PC-9 (cell line): ENCODE results near the gene TRIM39. TPM values are rescaled to one million over a fixed set of nuclear protein-coding genes. Genes with fewer than 3 reads are reported as not detected.

Experiments used
- BruUV-seq: library from RNA; stranded (reverse); fragments of 400-500 nt; replicated peaks from 2 replicates; lab custom pipeline; 2021; lab: Mats Ljungman, UMichigan
- CTCF ChIA-PET: fragments of 300-600 bp; sonication (Branson Sonifier 250); formaldehyde crosslinking; loops from one replicate; lab custom pipeline; 2022; ENCODE audit warnings: antibody characterized with exemption; lab: Charles Lee
- POLR2A ChIA-PET: fragments of 300-600 bp; sonication (Branson Sonifier 250); formaldehyde crosslinking; loops from one replicate; lab custom pipeline; 2022; ENCODE audit warnings: antibody characterized with exemption; ENCODE audit not compliant: unreplicated experiment; lab: Charles Lee
- DNase-seq, 2 experiments: peaks; one replicate each; pipeline versions ENCODE4 v3.0.0 to v3.0.0-alpha.2; 2015 to 2022; ENCODE audit warnings: mixed read lengths in 1 of 2
- H2AFZ ChIP-seq: fragments of 200-600 bp; sonication (generic); 2 replicates; pipeline ENCODE4 v1.8.1; 2017; ENCODE audit warnings: antibody characterized with exemption
- H3F3A ChIP-seq: fragments of 200-600 bp; sonication (generic); 2 replicates; pipeline ENCODE4 v1.8.1; 2017; ENCODE audit warnings: antibody characterized with exemption, mild to moderate bottlenecking, low read depth; ENCODE audit not compliant: insufficient read depth
- H3K27ac ChIP-seq: fragments of 200-600 bp; sonication (generic); 2 replicates; pipeline ENCODE4 v1.6.1; 2016; ENCODE audit warnings: mixed run types
- H3K27me3 ChIP-seq: fragments of 200-600 bp; sonication (generic); 2 replicates; pipeline ENCODE4 v1.6.1; 2016; ENCODE audit warnings: low read depth, mixed run types; ENCODE audit not compliant: insufficient read depth
- H3K36me3 ChIP-seq: fragments of 200-600 bp; sonication (generic); 2 replicates; pipeline ENCODE4 v1.6.1; 2016; ENCODE audit warnings: low read depth, mixed run types
- H3K4me1 ChIP-seq: fragments of 200-600 bp; sonication (generic); replicated peaks from 2 replicates; pipeline ENCODE4 v1.6.1; 2016; ENCODE audit warnings: mixed run types; ENCODE audit not compliant: insufficient read depth
- H3K4me2 ChIP-seq: fragments of 200-600 bp; sonication (generic); 2 replicates; pipeline ENCODE4 v1.6.1; 2017; ENCODE audit warnings: mixed run types
- H3K4me3 ChIP-seq: fragments of 200-600 bp; sonication (generic); 2 replicates; pipeline ENCODE4 v1.6.1; 2016; ENCODE audit warnings: mixed run types
- H3K79me2 ChIP-seq: fragments of 200-600 bp; sonication (generic); 2 replicates; pipeline ENCODE4 v1.6.1; 2017; ENCODE audit warnings: low read depth, mixed run types
- H3K9me2 ChIP-seq: fragments of 200-600 bp; sonication (generic); 2 replicates; pipeline ENCODE4 v1.8.1; 2017; ENCODE audit warnings: mild to moderate bottlenecking; ENCODE audit not compliant: insufficient read depth
- H3K9me3 ChIP-seq: fragments of 200-600 bp; sonication (generic); 2 replicates; pipeline ENCODE4 v1.8.1; 2016; ENCODE audit warnings: low read depth; ENCODE audit not compliant: insufficient read depth
- H4K20me1 ChIP-seq: fragments of 200-600 bp; sonication (generic); 2 replicates; pipeline ENCODE4 v1.8.1; 2017; ENCODE audit not compliant: insufficient read depth
- CTCF ChIP-seq: fragments of 200-600 bp; sonication (generic); conservative IDR thresholded peaks from 2 replicates; pipeline ENCODE4 v1.6.1; 2017; ENCODE audit warnings: mixed run types, antibody characterized with exemption, mild to moderate bottlenecking, moderate library complexity
- EZH2 ChIP-seq: fragments of 200-600 bp; sonication (generic); IDR thresholded peaks from 2 replicates; pipeline ENCODE4 v1.8.0; 2017; ENCODE audit warnings: antibody characterized with exemption, low read depth
- intact Hi-C: fragments of 100-400 bp; cut with micrococcal nuclease; formaldehyde crosslinking; loops from one replicate; pipeline ENCODE4 v1.10.0; 2022; ENCODE audit not compliant: unreplicated experiment
- total RNA-seq: library from RNA; stranded (reverse); gene quantifications from 2 replicates; pipeline ENCODE4 v1.2.3, GENCODE V29; 2021

Gene TRIM39
- total RNA-seq, 1 experiment from 2014 or later, result 14.4 TPM

- peak in 1 of 2 experiments; percentile 31 for DNase-seq
- Histone ChIP-seq H3K4me2 (no peak overlapping the region), H3K36me3 (no peaks in the 10 kb centered on the region), H3K79me2 (no peaks in the 10 kb centered on the region), H3K27ac (no peak overlapping the region), H3K4me1 (no peaks in the 10 kb centered on the region), H3K9me2 (no peaks in the 10 kb centered on the region), H4K20me1 (no peaks in the 10 kb centered on the region), H3K4me3 (no peak overlapping the region), H3K27me3 (peaks cover 47% of the 10 kb centered on the region), H3F3A (no peaks in the 10 kb centered on the region), H3K9me3 (no peaks in the 10 kb centered on the region), H2AFZ (no peak overlapping the region)
- intact Hi-C loops, result loop anchor here (5.0 to 10.0 kb wide), 2 partner anchors 97 to 184 kb away; no protein-coding TSS in a partner anchor
- ChIA-PET CTCF (interaction anchor here (0.6 kb wide), 1 partner anchor 328 kb away, joined by 3 read pairs; no protein-coding TSS in a partner anchor), POLR2A (interaction anchor here (0.6 to 0.7 kb wide), 3 partner anchors 42 to 724 kb away, joined by 3 to 13 read pairs (median 4); no protein-coding TSS in a partner anchor)
- peak; percentile 62 for TF ChIP-seq CTCF
- no peak for TF ChIP-seq EZH2
- no TSS peak for BruUV-seq
Measured at GRCh38 chr6:30357678-30358540, 31.2 kb downstream of the TRIM39 start.

GRCh38 chr6:30359276-30359675 lies 32.5 kb downstream of the TRIM39 start:
- no peaks in the 10 kb centered on the region for H3K9me2 ChIP-seq
- no peaks in the 10 kb centered on the region for H4K20me1 ChIP-seq
- CTCF ChIA-PET, result no interaction called here
- no TSS peak for BruUV-seq
- H2AFZ ChIP-seq, result no peak overlapping the region
- H3K9me3 ChIP-seq, result no peaks in the 10 kb centered on the region
- no peaks in the 10 kb centered on the region for H3K4me1 ChIP-seq
- no peak overlapping the region for H3K4me2 ChIP-seq
- no peaks in the 10 kb centered on the region for H3F3A ChIP-seq
- intact Hi-C loops, result loop anchor here (5.0 to 10.0 kb wide), 2 partner anchors 96 to 183 kb away; no protein-coding TSS in a partner anchor
- H3K27ac ChIP-seq, result no peak overlapping the region
- H3K27me3 ChIP-seq, result peaks cover 60% of the 10 kb centered on the region
- no peak overlapping the region for H3K4me3 ChIP-seq
- H3K79me2 ChIP-seq, result no peaks in the 10 kb centered on the region
- DNase-seq, result no peak
- H3K36me3 ChIP-seq, result no peaks in the 10 kb centered on the region
- POLR2A ChIA-PET, result no interaction called here
- TF ChIP-seq EZH2, result no peak
- TF ChIP-seq CTCF, result no peak

GRCh38 chr6:30360139-30360538 lies 33.4 kb downstream of the TRIM39 start:
- Histone ChIP-seq H3K27me3 (peaks cover 69% of the 10 kb centered on the region), H3K4me3 (no peak overlapping the region), H3F3A (no peaks in the 10 kb centered on the region), H3K4me1 (no peaks in the 10 kb centered on the region), H3K9me3 (no peaks in the 10 kb centered on the region), H3K79me2 (no peaks in the 10 kb centered on the region), H3K36me3 (no peaks in the 10 kb centered on the region), H2AFZ (no peak overlapping the region), H4K20me1 (no peaks in the 10 kb centered on the region), H3K4me2 (no peak overlapping the region), H3K27ac (no peak overlapping the region), H3K9me2 (no peaks in the 10 kb centered on the region)
- TF ChIP-seq CTCF (no peak), EZH2 (no peak)
- ChIA-PET POLR2A (no interaction called here), CTCF (no interaction called here)
- intact Hi-C loops, result no loop called here
- no peak for DNase-seq
- no TSS peak for BruUV-seq
